HEK293 (cell line): Measurements from ENCODE around the gene CASP8AP2.

ENCODE experiments used
- CTCF ChIA-PET: fragments of 350-600 bp; formaldehyde crosslinking; extraction: SDS; loops from one replicate; lab custom pipeline; 2021; ENCODE audit warnings: antibody characterized with exemption; lab: Yijun Ruan, JAX
- POLR2A ChIA-PET: fragments of 300-600 bp; formaldehyde crosslinking; extraction: SDS; loops from one replicate; lab custom pipeline; 2020; ENCODE audit warnings: antibody characterized with exemption, inconsistent platforms; lab: Yijun Ruan, JAX
- H3K27ac ChIP-seq: fragments of 200-500 bp; sonication (Bioruptor generic); 2 replicates; pipeline ENCODE4 v1.5.1; 2014; ENCODE audit warnings: low read depth, low read length, control low read depth, inconsistent platforms; ENCODE audit errors: extremely low read depth
- H3K36me3 ChIP-seq, 2 experiments: fragments of 200-500 bp in 1 of 2; sonication (Bioruptor generic) in 1 of 2; 1 replicate in 1 of 2; 2 replicates in 1 of 2; pipeline ENCODE4 v1.5.1; 2014 to 2017; ENCODE audit warnings: inconsistent platforms in 2 of 2, low read length in 2 of 2; ENCODE audit not compliant: control insufficient read depth in 2 of 2, insufficient read depth in 1 of 2
- H3K4me1 ChIP-seq: fragments of 200-500 bp; sonication (Bioruptor generic); 2 replicates; pipeline ENCODE4 v1.5.1; 2014; ENCODE audit warnings: mild to moderate bottlenecking, low read length, inconsistent platforms; ENCODE audit not compliant: control insufficient read depth, insufficient read depth
- H3K4me3 ChIP-seq: 2 replicates; pipeline ENCODE4 v1.5.1; 2011; ENCODE audit warnings: low read depth, mild to moderate bottlenecking, control low read depth, low read length, moderate library complexity
- H3K9me3 ChIP-seq: fragments of 200-500 bp; sonication (Bioruptor generic); 2 replicates; pipeline ENCODE4 v1.5.1; 2014; ENCODE audit warnings: low read depth, low read length, inconsistent platforms; ENCODE audit not compliant: control insufficient read depth, insufficient read depth
- BCL11A ChIP-seq: fragments of 450-650 bp; formaldehyde crosslinking; IDR thresholded peaks from 2 replicates; pipeline ENCODE4 v1.5.1; 2016; ENCODE audit warnings: low read depth, missing biosample characterization, missing genetic modification characterization
- FEZF1 ChIP-seq: fragments of 450-650 bp; formaldehyde crosslinking; IDR thresholded peaks from 2 replicates; pipeline ENCODE4 v1.5.1; 2016; ENCODE audit warnings: missing biosample characterization, missing genetic modification characterization
- KLF7 ChIP-seq: fragments of 450-650 bp; formaldehyde crosslinking; IDR thresholded peaks from 2 replicates; pipeline ENCODE4 v1.5.1; 2016; ENCODE audit warnings: missing biosample characterization, missing genetic modification characterization, borderline replicate concordance
- ZBTB7A ChIP-seq: fragments of 450-650 bp; formaldehyde crosslinking; IDR thresholded peaks from 2 replicates; pipeline ENCODE4 v1.5.1; 2016; ENCODE audit warnings: low read depth, missing biosample characterization, missing genetic modification characterization
- ZNF155 ChIP-seq: fragments of 450-650 bp; formaldehyde crosslinking; IDR thresholded peaks from 2 replicates; pipeline ENCODE4 v1.5.1; 2016; ENCODE audit warnings: missing biosample characterization, missing genetic modification characterization
- ZNF19 ChIP-seq: fragments of 450-650 bp; formaldehyde crosslinking; IDR thresholded peaks from 2 replicates; pipeline ENCODE4; 2016; ENCODE audit warnings: missing biosample characterization, missing genetic modification characterization, low read depth
- ZNF560 ChIP-seq: fragments of 450-650 bp; formaldehyde crosslinking; IDR thresholded peaks from 2 replicates; pipeline ENCODE4 v1.5.1; 2017; ENCODE audit warnings: missing biosample characterization, missing genetic modification characterization, borderline replicate concordance
- ZNF585B ChIP-seq: fragments of 450-650 bp; formaldehyde crosslinking; IDR thresholded peaks from 2 replicates; pipeline ENCODE4 v1.5.1; 2016; ENCODE audit warnings: missing biosample characterization, missing genetic modification characterization
- ZNF600 ChIP-seq: fragments of 450-650 bp; formaldehyde crosslinking; IDR thresholded peaks from 2 replicates; pipeline ENCODE4 v1.5.1; 2016; ENCODE audit warnings: missing biosample characterization, missing genetic modification characterization
- ZNF776 ChIP-seq: fragments of 450-650 bp; formaldehyde crosslinking; IDR thresholded peaks from 2 replicates; pipeline ENCODE4 v1.5.0; 2017; ENCODE audit warnings: missing biosample characterization, missing genetic modification characterization, borderline replicate concordance
- ZNF777 ChIP-seq: fragments of 450-650 bp; formaldehyde crosslinking; IDR thresholded peaks from 2 replicates; pipeline ENCODE4 v1.5.1; 2017; ENCODE audit warnings: missing biosample characterization, missing genetic modification characterization, borderline replicate concordance
- TF ChIP-seq, protein P1 (sequence below): fragments of 450-650 bp; formaldehyde crosslinking; IDR thresholded peaks from 2 replicates; pipeline ENCODE4 v1.5.1; 2016; ENCODE audit warnings: missing biosample characterization, missing genetic modification characterization, borderline replicate concordance
- TF ChIP-seq, protein P2 (sequence below): fragments of 450-650 bp; IDR thresholded peaks from 2 replicates; pipeline ENCODE4 v1.5.1; 2018; ENCODE audit warnings: missing biosample characterization, missing genetic modification characterization
- TF ChIP-seq, protein P3 (sequence below): fragments of 450-650 bp; formaldehyde crosslinking; IDR thresholded peaks from 2 replicates; pipeline ENCODE4 v1.5.1; 2016; ENCODE audit warnings: missing biosample characterization, missing genetic modification characterization

CASP8AP2 gene

DNA sequence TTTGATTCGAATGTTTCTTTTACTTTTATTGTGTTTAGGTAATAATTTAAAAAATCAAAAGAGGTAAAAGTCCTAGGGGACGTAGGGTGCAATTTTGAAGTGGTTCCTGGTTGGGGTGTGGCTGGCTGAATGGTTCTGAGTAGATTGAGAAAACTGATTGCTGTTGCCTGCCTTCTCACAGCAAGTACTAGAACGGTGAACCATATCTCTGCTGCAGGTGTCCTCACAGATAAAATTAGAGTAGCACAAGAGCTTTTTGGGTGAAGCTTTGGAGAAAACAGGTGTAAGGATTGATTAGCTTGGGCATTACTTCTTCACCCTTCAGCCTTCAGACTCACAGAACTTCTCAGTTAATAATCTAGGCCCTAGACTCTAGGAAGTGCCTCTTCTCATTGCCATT lies 44.8 kb downstream of the CASP8AP2 start:
- ChIA-PET POLR2A (no interaction called here), CTCF (interaction anchor here (0.6 kb wide), 2 partner anchors 21 to 26 kb away, joined by 3 to 4 read pairs; no protein-coding TSS in a partner anchor)
- no peaks in the 10 kb centered on the region for H3K4me1 ChIP-seq
- no peak overlapping the region for H3K4me3 ChIP-seq
- no peak overlapping the region for H3K27ac ChIP-seq
- H3K9me3 ChIP-seq, result no peaks in the 10 kb centered on the region
- peaks cover 40 to 51% of the 10 kb centered on the region in 2 experiments for H3K36me3 ChIP-seq
- TF ChIP-seq ZBTB7A (tag by site-specific recombination), result no peak

DNA sequence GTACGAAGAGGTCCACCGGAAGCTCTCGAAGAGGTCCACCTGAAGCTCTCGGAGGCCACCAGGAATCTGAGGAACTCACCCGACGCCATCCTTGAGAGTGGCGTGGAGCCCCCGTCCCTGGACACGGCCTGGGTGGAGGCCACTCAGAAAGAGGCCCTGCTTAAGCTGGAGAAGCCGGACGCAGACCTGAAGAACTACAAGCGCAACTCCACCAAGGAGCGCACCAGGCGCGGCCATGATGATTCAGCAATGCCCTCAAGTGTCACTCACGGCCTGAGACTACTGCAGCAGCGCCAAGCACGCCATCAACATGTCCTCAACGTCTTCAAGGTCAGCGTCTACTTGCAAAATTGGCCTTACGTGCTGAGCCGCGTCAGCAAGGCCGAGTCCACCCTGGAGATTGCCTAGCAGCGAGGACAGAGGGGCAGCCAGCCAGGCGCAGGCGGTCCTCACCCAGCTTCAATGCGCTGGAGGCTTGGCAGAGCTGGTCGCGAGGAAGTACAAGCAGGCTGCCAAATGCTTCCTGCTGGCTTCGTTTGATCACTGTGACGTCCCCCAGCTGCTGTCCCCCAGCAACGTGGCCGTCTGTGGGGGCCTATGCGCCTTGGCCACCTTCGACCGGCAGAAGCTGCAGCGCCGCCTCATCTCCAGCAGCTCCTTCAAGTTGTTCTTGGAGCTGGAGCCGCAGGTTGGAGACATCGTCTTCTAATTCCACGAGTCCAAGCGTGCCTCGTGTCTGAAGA lies 56.9 kb downstream of the CASP8AP2 start:
- Histone ChIP-seq H3K4me3 (no peak overlapping the region), H3K9me3 (no peaks in the 10 kb centered on the region), H3K4me1 (no peaks in the 10 kb centered on the region)
- TF ChIP-seq FEZF1 (no peak), ZNF19 (tag by site-specific recombination) (no peak), ZNF155 (tag by site-specific recombination) (no peak), ZNF600 (tag by site-specific recombination) (no peak), KLF7 (tag by site-specific recombination) (no peak), ZNF776 (tag by site-specific recombination) (no peak), ZNF777 (tag by site-specific recombination) (no peak), BCL11A (tag by site-specific recombination) (no peak), ZNF560 (tag by site-specific recombination) (no peak), ZNF585B (tag by site-specific recombination) (no peak)
- TF ChIP-seq, protein P1, sequence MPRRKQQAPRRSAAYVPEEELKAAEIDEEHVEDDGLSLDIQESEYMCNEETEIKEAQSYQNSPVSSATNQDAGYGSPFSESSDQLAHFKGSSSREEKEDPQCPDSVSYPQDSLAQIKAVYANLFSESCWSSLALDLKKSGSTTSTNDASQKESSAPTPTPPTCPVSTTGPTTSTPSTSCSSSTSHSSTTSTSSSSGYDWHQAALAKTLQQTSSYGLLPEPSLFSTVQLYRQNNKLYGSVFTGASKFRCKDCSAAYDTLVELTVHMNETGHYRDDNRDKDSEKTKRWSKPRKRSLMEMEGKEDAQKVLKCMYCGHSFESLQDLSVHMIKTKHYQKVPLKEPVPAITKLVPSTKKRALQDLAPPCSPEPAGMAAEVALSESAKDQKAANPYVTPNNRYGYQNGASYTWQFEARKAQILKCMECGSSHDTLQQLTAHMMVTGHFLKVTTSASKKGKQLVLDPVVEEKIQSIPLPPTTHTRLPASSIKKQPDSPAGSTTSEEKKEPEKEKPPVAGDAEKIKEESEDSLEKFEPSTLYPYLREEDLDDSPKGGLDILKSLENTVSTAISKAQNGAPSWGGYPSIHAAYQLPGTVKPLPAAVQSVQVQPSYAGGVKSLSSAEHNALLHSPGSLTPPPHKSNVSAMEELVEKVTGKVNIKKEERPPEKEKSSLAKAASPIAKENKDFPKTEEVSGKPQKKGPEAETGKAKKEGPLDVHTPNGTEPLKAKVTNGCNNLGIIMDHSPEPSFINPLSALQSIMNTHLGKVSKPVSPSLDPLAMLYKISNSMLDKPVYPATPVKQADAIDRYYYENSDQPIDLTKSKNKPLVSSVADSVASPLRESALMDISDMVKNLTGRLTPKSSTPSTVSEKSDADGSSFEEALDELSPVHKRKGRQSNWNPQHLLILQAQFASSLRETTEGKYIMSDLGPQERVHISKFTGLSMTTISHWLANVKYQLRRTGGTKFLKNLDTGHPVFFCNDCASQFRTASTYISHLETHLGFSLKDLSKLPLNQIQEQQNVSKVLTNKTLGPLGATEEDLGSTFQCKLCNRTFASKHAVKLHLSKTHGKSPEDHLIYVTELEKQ (tag by site-specific recombination), result no peak
- TF ChIP-seq, protein P2, sequence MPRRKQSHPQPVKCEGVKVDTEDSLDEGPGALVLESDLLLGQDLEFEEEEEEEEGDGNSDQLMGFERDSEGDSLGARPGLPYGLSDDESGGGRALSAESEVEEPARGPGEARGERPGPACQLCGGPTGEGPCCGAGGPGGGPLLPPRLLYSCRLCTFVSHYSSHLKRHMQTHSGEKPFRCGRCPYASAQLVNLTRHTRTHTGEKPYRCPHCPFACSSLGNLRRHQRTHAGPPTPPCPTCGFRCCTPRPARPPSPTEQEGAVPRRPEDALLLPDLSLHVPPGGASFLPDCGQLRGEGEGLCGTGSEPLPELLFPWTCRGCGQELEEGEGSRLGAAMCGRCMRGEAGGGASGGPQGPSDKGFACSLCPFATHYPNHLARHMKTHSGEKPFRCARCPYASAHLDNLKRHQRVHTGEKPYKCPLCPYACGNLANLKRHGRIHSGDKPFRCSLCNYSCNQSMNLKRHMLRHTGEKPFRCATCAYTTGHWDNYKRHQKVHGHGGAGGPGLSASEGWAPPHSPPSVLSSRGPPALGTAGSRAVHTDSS (tag by site-specific recombination), result no peak
- TF ChIP-seq, protein P3, sequence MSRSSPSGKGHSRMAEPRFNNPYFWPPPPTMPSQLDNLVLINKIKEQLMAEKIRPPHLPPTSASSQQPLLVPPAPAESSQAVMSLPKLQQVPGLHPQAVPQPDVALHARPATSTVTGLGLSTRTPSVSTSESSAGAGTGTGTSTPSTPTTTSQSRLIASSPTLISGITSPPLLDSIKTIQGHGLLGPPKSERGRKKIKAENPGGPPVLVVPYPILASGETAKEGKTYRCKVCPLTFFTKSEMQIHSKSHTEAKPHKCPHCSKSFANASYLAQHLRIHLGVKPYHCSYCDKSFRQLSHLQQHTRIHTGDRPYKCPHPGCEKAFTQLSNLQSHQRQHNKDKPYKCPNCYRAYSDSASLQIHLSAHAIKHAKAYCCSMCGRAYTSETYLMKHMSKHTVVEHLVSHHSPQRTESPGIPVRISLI, result no peak
- TF ChIP-seq, all 188 proteins: peak for 0
- ChIA-PET CTCF (interaction anchor here (0.6 kb wide), 1 partner anchor 73 kb away, joined by 3 read pairs; no protein-coding TSS in a partner anchor), POLR2A (no interaction called here)
- Histone ChIP-seq H3K36me3 (no peaks in the 10 kb centered on the region), H3K27ac (no peak overlapping the region)
